ENCODE results near the gene PIK3C2B.

PIK3C2B gene

GRCh38 chr1:204479387-204480136 lies 15.0 kb downstream of the PIK3C2B start:
- no peak for DNase-seq (ENCODE audit: low spot score)

GRCh38 chr1:204478921-204479320 lies 15.7 kb downstream of the PIK3C2B start:
- no peak for DNase-seq (ENCODE audit: low spot score)

- DNase-seq (ENCODE audit: low spot score): no peak
Observed at GRCh38 chr1:204478172-204478899, 16.3 kb downstream of the PIK3C2B start.

GRCh38 chr1:204477036-204477740 lies 17.4 kb downstream of the PIK3C2B start:
- no peak for DNase-seq (ENCODE audit: low spot score)

GRCh38 chr1:204476563-204476962 lies 18.0 kb downstream of the PIK3C2B start:
- no peak for DNase-seq (ENCODE audit: low spot score)

- DNase-seq (ENCODE audit: low spot score): no peak
Observed at GRCh38 chr1:204475656-204476432, 18.8 kb downstream of the PIK3C2B start.

GRCh38 chr1:204473400-204473965 lies 21.1 kb downstream of the PIK3C2B start:
- DNase-seq (ENCODE audit: low spot score): no peak

- DNase-seq (ENCODE audit: low spot score): no peak
Observed at GRCh38 chr1:204472660-204473059, 21.9 kb downstream of the PIK3C2B start.

- no peak for DNase-seq (ENCODE audit: low spot score)
Observed at GRCh38 chr1:204471687-204472086, 22.9 kb downstream of the PIK3C2B start.

GRCh38 chr1:204469304-204469703 lies 25.3 kb downstream of the PIK3C2B start:
- DNase-seq (ENCODE audit: low spot score): no peak

- no peak for DNase-seq (ENCODE audit: low spot score)
Observed at GRCh38 chr1:204468766-204469302, 25.8 kb downstream of the PIK3C2B start.

GRCh38 chr1:204468206-204468605 lies 26.4 kb downstream of the PIK3C2B start:
- no peak for DNase-seq (ENCODE audit: low spot score)

GRCh38 chr1:204466416-204467405 lies 27.9 kb downstream of the PIK3C2B start:
- DNase-seq (ENCODE audit: low spot score): no peak

GRCh38 chr1:204465546-204466415 lies 28.8 kb downstream of the PIK3C2B start:
- no peak for DNase-seq (ENCODE audit: low spot score)

GRCh38 chr1:204464701-204465100 lies 29.9 kb downstream of the PIK3C2B start:
- no peak for DNase-seq (ENCODE audit: low spot score)

GRCh38 chr1:204464187-204464631 lies 30.4 kb downstream of the PIK3C2B start:
- no peak for DNase-seq (ENCODE audit: low spot score)

- no peak for DNase-seq (ENCODE audit: low spot score)
Observed at GRCh38 chr1:204463125-204464060, 31.2 kb downstream of the PIK3C2B start.

GRCh38 chr1:204462229-204462561 lies 32.4 kb downstream of the PIK3C2B start:
- DNase-seq (ENCODE audit: low spot score): no peak

Data from LoVo (cell line).